HG03196 (cell line): ENCODE results near the gene CD2AP.
"Not testable (repeated sequence)": the region's sequence is repeated elsewhere in the genome, so short reads cannot be mapped to it uniquely, and the experiment has no call there.

Experiments
- ATAC-seq: cut with Tn5 transposase; IDR thresholded peaks from one replicate; pipeline ENCODE4 v1.9.1; 2021; ENCODE audit not compliant: unreplicated experiment

The CD2AP gene

DNA sequence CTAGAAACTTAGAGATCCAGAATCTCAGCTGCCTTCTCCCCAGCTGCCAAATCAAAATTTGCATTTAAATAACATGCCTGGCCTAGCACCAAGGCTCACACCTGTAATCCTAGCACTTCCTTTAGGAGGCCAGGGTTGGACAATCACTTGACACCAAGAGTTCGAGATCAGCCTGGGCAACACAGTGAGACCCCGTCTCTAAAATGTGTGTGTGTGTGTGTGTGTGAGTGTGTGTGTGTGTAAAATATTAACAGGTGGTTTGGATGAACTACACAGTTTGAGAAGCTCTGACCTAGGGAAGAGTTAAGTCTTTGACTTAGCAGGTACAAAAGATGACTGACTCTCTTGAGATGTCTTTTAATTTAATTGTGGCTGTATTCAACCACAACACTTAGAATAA is 20.2 kb upstream of the CD2AP start:
- no peak for ATAC-seq

- no peak for ATAC-seq
Observed at GRCh38 chr6:47464052-47464451, 13.5 kb upstream of the CD2AP start.

DNA sequence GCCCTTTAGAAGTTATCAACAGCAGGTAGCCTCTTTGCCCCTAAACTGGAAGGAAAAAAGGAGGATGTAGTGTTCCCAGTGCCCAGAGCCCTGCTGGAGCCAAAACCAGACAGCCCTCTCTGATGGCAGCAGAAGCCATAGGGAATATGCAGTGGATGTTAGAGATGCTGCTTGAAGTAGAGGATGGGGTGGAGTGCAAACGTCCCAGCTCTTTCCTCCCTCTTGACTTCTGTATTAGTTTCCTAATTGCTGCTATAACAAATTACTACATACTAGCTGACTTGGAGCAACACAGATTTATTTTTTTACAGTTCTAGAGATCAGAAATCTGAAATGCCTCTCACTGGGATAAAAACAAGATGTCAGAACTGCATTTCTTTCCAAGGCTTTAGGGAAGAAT is 12.5 kb upstream of the CD2AP start:
- no peak for ATAC-seq

- no peak for ATAC-seq
Observed at GRCh38 chr6:47471911-47472310, 5.7 kb upstream of the CD2AP start.

- ATAC-seq, result no peak
Observed at GRCh38 chr6:47473791-47474346, 3.7 kb upstream of the CD2AP start.

DNA sequence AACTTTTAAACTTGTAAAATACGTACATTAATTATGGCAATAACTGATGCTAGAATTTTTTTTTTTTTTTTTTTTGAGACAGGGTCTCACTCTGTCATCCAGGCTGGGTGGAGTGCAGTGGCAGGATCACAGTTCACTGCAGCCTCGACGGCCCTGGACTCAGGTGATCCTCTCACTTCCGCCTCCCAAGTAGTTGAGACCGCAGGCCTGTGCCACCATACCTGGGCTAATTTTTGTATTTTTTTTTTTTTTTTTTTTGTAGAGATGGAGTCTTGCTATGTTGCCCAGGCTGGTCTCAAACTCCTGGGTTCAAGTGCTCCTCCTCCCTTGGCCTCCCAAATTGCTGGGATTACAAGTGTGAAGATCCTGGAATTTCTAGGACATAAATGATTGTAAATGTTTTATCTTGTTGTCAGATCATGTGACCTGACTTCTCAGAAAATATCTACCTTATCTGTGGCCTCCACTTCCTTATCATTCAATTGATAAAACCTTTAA is 2.2 kb upstream of the CD2AP start:
- ATAC-seq, result no peak

GRCh38 chr6:47476781-47477496 is 650 bp upstream of the CD2AP start:
- ATAC-seq, result no peak

- peak; percentile 28 for ATAC-seq
Observed at GRCh38 chr6:47478233-47479139, 897 bp downstream of the CD2AP start.

DNA sequence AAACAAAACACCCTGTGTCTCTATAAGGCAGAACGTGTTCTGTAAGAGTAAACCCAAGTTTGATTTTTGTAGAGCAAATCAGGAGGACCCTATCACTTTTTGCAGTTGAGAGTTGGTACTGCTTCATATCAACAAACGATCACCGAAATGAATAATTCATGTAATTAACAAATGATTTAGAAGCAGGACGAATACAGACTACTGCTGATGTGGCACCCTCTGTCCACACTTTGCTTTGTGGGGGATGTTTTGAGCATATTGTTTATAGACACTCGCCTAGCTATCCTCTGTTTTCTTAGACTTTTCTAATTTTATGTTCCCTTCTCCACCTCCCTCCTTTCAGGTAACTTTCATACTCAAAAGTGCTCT is 1.5 kb downstream of the CD2AP start:
- no peak for ATAC-seq

DNA sequence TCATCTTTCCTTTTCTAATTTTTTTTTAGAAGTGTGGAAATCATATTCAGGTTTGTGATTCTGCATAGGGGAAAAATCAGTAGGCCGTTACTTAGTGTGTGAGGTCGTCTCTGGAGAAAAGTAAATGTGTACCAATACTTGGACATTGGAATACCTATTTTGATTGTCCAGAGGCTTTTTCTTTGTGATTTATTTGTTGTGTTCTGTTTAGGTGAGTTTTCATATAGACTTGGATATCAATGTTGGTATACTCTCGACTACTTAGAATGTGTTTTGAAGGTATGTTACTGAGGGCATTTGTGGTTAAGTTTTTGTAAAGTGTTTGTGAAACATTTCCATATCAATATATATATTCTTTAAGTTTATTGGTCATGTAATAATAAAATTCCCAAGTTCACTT is 2.3 kb downstream of the CD2AP start:
- no peak for ATAC-seq

DNA sequence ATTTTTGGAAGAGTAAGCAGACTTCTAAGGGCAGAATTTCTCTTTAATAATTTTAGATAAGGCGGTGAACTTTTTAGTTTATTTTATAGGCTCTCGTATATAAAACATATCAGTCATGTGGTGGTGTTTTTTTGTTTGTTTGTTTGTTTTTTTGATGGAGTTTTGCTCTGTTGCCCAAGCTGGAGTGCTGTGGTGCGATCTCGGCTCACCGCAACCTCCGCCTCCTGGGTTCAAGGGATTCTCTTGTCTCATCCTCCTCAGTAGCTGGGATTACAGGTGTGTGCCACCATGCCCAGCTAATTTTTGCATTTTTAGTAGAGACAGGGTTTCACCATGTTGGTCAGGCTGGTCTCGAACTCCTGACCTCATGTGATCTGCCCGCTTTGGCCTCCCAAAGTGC is 3.6 kb downstream of the CD2AP start:
- not testable (repeated sequence) for ATAC-seq

DNA sequence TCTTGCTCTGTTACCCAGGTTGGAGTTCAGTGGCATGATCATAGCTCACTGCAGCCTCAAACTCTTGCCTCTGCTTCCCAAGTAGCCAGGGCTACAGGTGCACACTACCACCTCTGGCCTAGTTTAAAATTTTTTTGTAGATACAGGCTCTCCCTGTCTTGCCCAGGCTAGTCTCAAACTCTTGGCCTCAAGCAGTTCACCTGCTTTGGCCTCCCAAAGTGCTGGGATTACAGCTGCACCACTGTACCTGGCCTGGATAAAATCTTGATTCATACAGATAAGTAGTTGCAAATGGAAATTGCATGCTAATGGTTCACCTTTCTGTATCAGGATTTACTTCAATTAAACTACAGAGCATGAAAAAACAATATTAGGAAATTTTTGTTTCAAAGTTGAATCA is 4.2 kb downstream of the CD2AP start:
- no peak for ATAC-seq

DNA sequence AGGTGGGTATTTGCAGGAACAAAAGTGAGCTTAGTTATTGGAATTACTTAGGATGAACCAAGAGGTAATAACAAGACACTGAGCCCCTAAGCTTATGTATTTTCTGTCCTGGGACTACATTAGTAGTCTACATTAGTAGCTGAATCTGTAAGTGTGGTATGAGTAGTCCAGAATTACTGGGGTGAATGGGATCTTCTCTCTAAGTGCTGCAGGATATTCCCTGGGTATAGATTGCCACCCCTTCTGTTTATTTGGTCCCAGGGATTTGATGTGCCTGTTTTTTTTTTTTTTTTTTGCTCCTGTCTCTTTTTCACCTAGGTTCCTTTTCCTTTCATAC is 5.9 kb downstream of the CD2AP start:
- peak; percentile 19 for ATAC-seq

- peak; percentile 62 for ATAC-seq
Observed at GRCh38 chr6:47483853-47484546, 6.4 kb downstream of the CD2AP start.

GRCh38 chr6:47484616-47485015 is 7.0 kb downstream of the CD2AP start:
- ATAC-seq, result no peak

- ATAC-seq, result no peak
Observed at GRCh38 chr6:47485083-47485482, 7.5 kb downstream of the CD2AP start.

GRCh38 chr6:47485491-47486135 is 8.0 kb downstream of the CD2AP start:
- ATAC-seq, result no peak

DNA sequence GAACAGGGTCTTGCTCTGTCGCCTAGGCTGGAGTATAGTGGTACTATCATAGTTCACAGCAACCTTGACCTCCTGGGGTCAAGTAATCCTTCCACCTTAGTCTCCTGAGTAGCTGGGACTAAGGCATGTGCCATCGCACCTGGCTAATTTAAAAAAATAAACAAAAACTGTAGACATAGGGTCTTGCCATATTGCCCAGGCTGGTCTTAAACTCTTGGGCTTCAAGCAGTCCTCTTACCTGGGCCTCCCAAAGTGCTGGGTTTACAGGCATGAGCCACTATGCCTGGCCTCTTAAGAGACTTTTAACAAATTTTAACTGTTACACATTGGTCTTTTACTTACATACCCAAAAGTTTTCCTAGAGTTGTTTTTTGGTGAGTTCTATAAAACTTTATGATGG is 12.4 kb downstream of the CD2AP start:
- no peak for ATAC-seq

DNA sequence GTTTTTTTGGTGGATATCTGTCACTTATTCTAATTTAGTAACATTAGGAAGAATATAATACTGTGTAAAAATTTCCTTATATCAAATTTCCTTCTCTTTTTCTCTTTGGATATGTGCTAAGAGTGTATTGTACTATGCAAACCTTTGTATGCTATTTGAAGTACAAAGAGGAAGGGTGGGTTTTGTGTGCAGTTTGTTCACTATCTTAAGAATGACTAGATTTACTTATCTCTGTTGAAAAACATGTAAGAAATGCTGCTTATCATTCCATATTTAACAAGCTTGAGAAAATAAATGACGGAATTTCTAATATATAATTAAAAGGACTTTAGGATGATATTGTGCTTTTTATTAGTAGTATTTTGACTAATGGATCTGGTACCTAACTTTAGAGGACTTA is 13.1 kb downstream of the CD2AP start:
- no peak for ATAC-seq

GRCh38 chr6:47492355-47492754 is 14.8 kb downstream of the CD2AP start:
- no peak for ATAC-seq

DNA sequence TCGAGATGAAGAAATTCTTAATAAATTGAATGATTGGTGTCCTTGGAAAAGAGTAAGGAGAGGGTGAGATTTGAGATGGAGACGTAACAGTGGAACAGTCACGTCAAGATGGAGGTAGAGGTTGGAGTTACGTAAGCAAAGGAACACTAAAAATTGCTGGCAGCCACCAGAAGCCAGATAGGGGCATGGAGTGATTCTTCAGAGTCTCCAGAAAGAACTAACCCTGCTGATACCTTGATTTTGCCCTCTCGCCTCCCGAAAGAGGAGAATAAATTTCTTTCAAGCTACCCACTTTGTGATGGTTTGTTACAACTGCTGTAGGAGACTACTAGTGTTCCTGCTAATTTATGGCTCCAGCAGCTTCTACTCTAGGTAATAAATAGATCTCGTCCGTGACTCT is 17.6 kb downstream of the CD2AP start:
- no peak for ATAC-seq
